K562 (cell line): ENCODE measurements around the gene BCAM. TPM values are rescaled to one million over a fixed set of nuclear protein-coding genes. Genes with fewer than 3 reads are reported as not detected.

Experiments used
- ATAC-seq: fragments of 200-7000 bp; cut with Tn5 transposase; 3 replicates; pipeline ENCODE4 v1.9.1; 2020; ENCODE audit warnings: moderate library complexity
- BruUV-seq: library from RNA; stranded (reverse); fragments of 400-500 nt; replicated peaks from 2 replicates; lab custom pipeline; 2021; lab: Mats Ljungman, UMichigan
- CTCF ChIA-PET: fragments of 300-600 bp; formaldehyde crosslinking; extraction: SDS; loops from one replicate; lab custom pipeline; 2021; ENCODE audit warnings: low intra/inter-chr PET ratio; lab: Yijun Ruan, JAX
- POLR2A ChIA-PET: fragments of 300-600, 350-650 bp; sonication (Branson Sonifier 250); formaldehyde crosslinking; extraction: SDS; loops from one replicate; lab custom pipeline; 2021; ENCODE audit warnings: antibody characterized with exemption, inconsistent platforms; lab: Yijun Ruan, JAX
- DNase-seq, 4 experiments: peaks; one replicate each; pipeline versions ENCODE4 v3.0.0 to v3.0.0-alpha.2; 2011 to 2018; ENCODE audit warnings: low spot score in 3 of 4, mixed read lengths in 3 of 4; ENCODE audit errors: extremely low read depth in 1 of 4
- FAIRE-seq: peaks from 2 replicates; lab custom pipeline; 2011; peaks lifted over from hg19 to GRCh38; lab: Jason Lieb, UNC
- H2AFZ ChIP-seq: 2 replicates; pipeline ENCODE4 v1.6.0; 2011; ENCODE audit warnings: low read depth, low read length, control low read depth, inconsistent platforms
- H3K27ac ChIP-seq: fragments of 200-600 bp; 3 replicates; pipeline ENCODE4 v1.8.0; 2011; ENCODE audit warnings: low read depth, mild to moderate bottlenecking, control low read depth, inconsistent platforms, low read length, moderate library complexity, mixed read lengths; ENCODE audit errors: extremely low read depth
- H3K27me3 ChIP-seq, 2 experiments: fragments of 300-600 bp in 1 of 2; 2 replicates in 1 of 2; 3 replicates in 1 of 2; pipeline versions ENCODE4 v1.6.0 to v1.8.0; 2011; ENCODE audit warnings: inconsistent platforms in 2 of 2, low read length in 2 of 2, mild to moderate bottlenecking in 1 of 2, mixed read lengths in 1 of 2, moderate library complexity in 1 of 2; ENCODE audit not compliant: control insufficient read depth in 2 of 2, insufficient read depth in 2 of 2
- H3K36me3 ChIP-seq: fragments of 300-600 bp; 3 replicates; pipeline ENCODE4 v1.8.0; 2011; ENCODE audit warnings: mild to moderate bottlenecking, low read length, inconsistent platforms; ENCODE audit not compliant: control insufficient read depth, insufficient read depth
- H3K4me1 ChIP-seq, 2 experiments: fragments of 200-600 bp in 1 of 2; replicated peaks in 1 of 2; 2 replicates in 1 of 2; 3 replicates in 1 of 2; pipeline versions ENCODE4 v1.5.1 to v1.8.0; 2011; ENCODE audit warnings: inconsistent platforms in 2 of 2, low read length in 2 of 2, mild to moderate bottlenecking in 1 of 2, mixed read lengths in 1 of 2, moderate library complexity in 1 of 2; ENCODE audit not compliant: control insufficient read depth in 2 of 2, insufficient read depth in 2 of 2
- H3K4me2 ChIP-seq: 2 replicates; pipeline ENCODE4 v1.6.1; 2011; ENCODE audit warnings: low read length, control low read depth, inconsistent platforms, mixed read lengths; ENCODE audit not compliant: insufficient read depth
- H3K4me3 ChIP-seq: fragments of 200-600 bp; sonication (generic), shearing (Covaris generic); 2 replicates; pipeline ENCODE4 v1.5.1; 2016; ENCODE audit warnings: control low read depth, inconsistent platforms
- H3K79me2 ChIP-seq: fragments of 200-600 bp; 3 replicates; pipeline ENCODE4 v1.8.0; 2011; ENCODE audit warnings: low read length, inconsistent platforms; ENCODE audit not compliant: control insufficient read depth, insufficient read depth
- H3K9ac ChIP-seq, 2 experiments: 2 replicates each; pipeline versions ENCODE4 v1.6.0 to v1.6.1; 2011; ENCODE audit warnings: low read depth in 2 of 2, low read length in 2 of 2, control low read depth in 1 of 2, inconsistent platforms in 1 of 2, mild to moderate bottlenecking in 1 of 2, mixed read lengths in 1 of 2; ENCODE audit not compliant: insufficient read depth in 1 of 2
- H3K9me1 ChIP-seq: one replicate; pipeline ENCODE4 v1.6.0; 2011; ENCODE audit warnings: inconsistent platforms, mild to moderate bottlenecking, low read length, moderate library complexity; ENCODE audit not compliant: control insufficient read depth, insufficient read depth
- H3K9me3 ChIP-seq: replicated peaks from 2 replicates; pipeline ENCODE4 v1.5.1; 2011; ENCODE audit warnings: low read depth, low read length, inconsistent platforms; ENCODE audit not compliant: control insufficient read depth, insufficient read depth
- H4K20me1 ChIP-seq: replicated peaks from 2 replicates; pipeline ENCODE4 v1.6.1; 2011; ENCODE audit warnings: low read length, inconsistent platforms, mixed read lengths; ENCODE audit not compliant: control insufficient read depth, insufficient read depth
- BRD9 ChIP-seq: fragments of 450-650 bp; IDR thresholded peaks from 2 replicates; pipeline ENCODE4 v1.6.1; 2018; ENCODE audit warnings: low read depth; ENCODE audit not compliant: partially characterized antibody
- CREM ChIP-seq: IDR thresholded peaks from 2 replicates; pipeline ENCODE4 v1.6.1; 2014; ENCODE audit warnings: antibody characterized with exemption, low read depth
- DIDO1 ChIP-seq: fragments of 450-650 bp; IDR thresholded peaks from 2 replicates; pipeline ENCODE4 v1.6.1; 2016; ENCODE audit warnings: low read depth, missing biosample characterization, missing genetic modification characterization
- PCBP1 ChIP-seq: fragments of 200-400 bp; formaldehyde crosslinking; IDR thresholded peaks from 2 replicates; pipeline ENCODE4 v1.6.1; 2018; ENCODE audit warnings: mild to moderate bottlenecking, low read depth, low read length; ENCODE audit not compliant: poor library complexity, severe bottlenecking
- PHF21A ChIP-seq: fragments of 450-650 bp; IDR thresholded peaks from 2 replicates; pipeline ENCODE4 v1.6.1; 2017; ENCODE audit warnings: low read depth, borderline replicate concordance
- TAF15 ChIP-seq: fragments of 200-400 bp; formaldehyde crosslinking; IDR thresholded peaks from 2 replicates; pipeline ENCODE4 v1.6.1; 2017; ENCODE audit warnings: mild to moderate bottlenecking, low read depth, low read length, moderate library complexity
- ZBTB1 ChIP-seq: sonication (generic); formaldehyde crosslinking; IDR thresholded peaks from 2 replicates; pipeline ENCODE4 v1.8.1; 2023; ENCODE audit warnings: missing genetic modification reagents, low read depth, mild to moderate bottlenecking, borderline replicate concordance
- ZNF133 ChIP-seq: fragments of 250-450 bp; sonication (Bioruptor Pico); IDR thresholded peaks from 2 replicates; pipeline ENCODE4 v1.4.0; 2020; ENCODE audit warnings: mild to moderate bottlenecking
- ZNF174 ChIP-seq: fragments of 250-450 bp; sonication (Bioruptor Pico); IDR thresholded peaks from 2 replicates; pipeline ENCODE4 v1.4.0; 2020; ENCODE audit warnings: mild to moderate bottlenecking
- ZNF41 ChIP-seq: fragments of 250-450 bp; sonication (Bioruptor Pico); conservative IDR thresholded peaks from 2 replicates; pipeline ENCODE4 v1.4.0; 2020; ENCODE audit warnings: mild to moderate bottlenecking
- ZNF449 ChIP-seq: fragments of 250-450 bp; sonication (Bioruptor Pico); IDR thresholded peaks from 2 replicates; pipeline ENCODE4 v1.8.0; 2022; ENCODE audit warnings: moderate library complexity, mild to moderate bottlenecking, inconsistent platforms
- ZNF740 ChIP-seq, 3 experiments: fragments of 200-800 bp in 1 of 3; sonication (Bioruptor generic) in 1 of 3; sonication (generic) in 1 of 3; formaldehyde crosslinking in 1 of 3; IDR thresholded peaks; 2 replicates each; pipeline versions ENCODE4 v1.6.1 to v1.8.0; 2016 to 2022; ENCODE audit warnings: mild to moderate bottlenecking in 2 of 3, missing compliant biosample characterization in 2 of 3, missing genetic modification characterization in 2 of 3, missing genetic modification reagents in 1 of 3
- WGBS: fragments of 100-300 bp; shearing (Covaris generic); methylation state at CpG from one replicate; pipeline ENCODE4 v1.1.6; 2016; ENCODE audit warnings: low coverage, mixed read lengths; ENCODE audit not compliant: insufficient coverage; ENCODE audit errors: missing lambda C conversion rate; 5-methylcytosine and 5-hydroxymethylcytosine counted together
- in situ Hi-C: fragments of 300-500 bp; cut with MboI; formaldehyde crosslinking; loops from 4 replicates; pipeline ENCODE4 v1.15.0; 2018; ENCODE audit warnings: inconsistent platforms, mixed read lengths
- intact Hi-C: fragments of 100-400 bp; cut with micrococcal nuclease; formaldehyde crosslinking; loops from 2 replicates; pipeline ENCODE4 v1.14.2; 2022
- polyA plus RNA-seq, 8 experiments: library from polyadenylated mRNA; depleted of rRNA in 4 of 8; stranded (reverse) in 5 of 8; unstranded in 3 of 8; fragments of >200 nt; fragmentation: Nextera tagmentation in 2 of 8; fragmentation: Illumina TruSeq in 1 of 8; extraction: Ambion mirVana in 2 of 8; extraction: Trizol in 1 of 8; gene quantifications; 2 replicates each; pipeline versions ENCODE4 v1.2.1 to v1.2.3, GENCODE V29; 2011 to 2014; ENCODE audit warnings: inconsistent platforms in 1 of 8, missing spikeins in 1 of 8
- total RNA-seq, 7 experiments: library from RNA; depleted of rRNA in 6 of 7; stranded (reverse); fragments of >200 nt in 6 of 7; fragmentation: Illumina TruSeq in 2 of 7; extraction: Trizol in 2 of 7; gene quantifications; 2 replicates each; pipeline versions ENCODE4 v1.2.1 to v1.2.3, GENCODE V29; 2011 to 2021; ENCODE audit warnings: low replicate concordance in 1 of 7

Gene BCAM
- total and polyA plus RNA-seq, 9 of the 15 experiments (the other 6 are each of a cell fraction or from before 2014, with no cell fraction given) = 0.07 to 1.3 (median 0.33) TPM; not detected in 2

- in situ Hi-C loops = no loop called here
- Histone ChIP-seq H3K4me3 (no peak overlapping the region), H3K79me2 (no peaks in the 10 kb centered on the region), H3K9ac (no peak overlapping the region), H3K4me2 (no peak overlapping the region), H3K9me3 (no peaks in the 10 kb centered on the region), H3K36me3 (no peaks in the 10 kb centered on the region), H3K27ac (no peak overlapping the region), H3K9me1 (no peaks in the 10 kb centered on the region), H3K4me1 (peaks cover 3 to 10% of the 10 kb centered on the region in 2 experiments; a peak in 2 of 5 replicates), H3K27me3 (no peaks in the 10 kb centered on the region), H2AFZ (no peak overlapping the region)
- FAIRE-seq (no peak), DNase-seq (no peak)
- ChIA-PET POLR2A (interaction anchor here (0.6 to 0.8 kb wide), 3 partner anchors 9 to 71 kb away, joined by 3 to 4 read pairs (median 3); no protein-coding TSS in a partner anchor), CTCF (no interaction called here)
- 57% methylated on average over 13 of the region's 13 CpGs for WGBS
- no TSS peak for BruUV-seq
- intact Hi-C loops = no loop called here
- TF ChIP-seq TAF15 = no peak
- peak; percentile 35; the same call in 1 of the 2 replicates for TF ChIP-seq CREM
- TF ChIP-seq, all 486 proteins: peak for 1
- no peaks in the 10 kb centered on the region for H4K20me1 ChIP-seq
- no peak for ATAC-seq
Measured at GRCh38 chr19:44795398-44795987, 13.4 kb upstream of the BCAM start.

- Histone ChIP-seq H2AFZ (0 out of 2 replicates have a peak overlapping the region, but pooled peaks have one; percentile 24), H3K27me3 (no peaks in the 10 kb centered on the region), H3K4me2 (no peak overlapping the region), H3K36me3 (no peaks in the 10 kb centered on the region), H3K9me1 (no peaks in the 10 kb centered on the region), H3K4me1 (peaks cover 3 to 11% of the 10 kb centered on the region in 2 experiments; a peak in 2 of 5 replicates), H4K20me1 (no peaks in the 10 kb centered on the region), H3K9me3 (no peaks in the 10 kb centered on the region), H3K27ac (no peak overlapping the region), H3K79me2 (no peaks in the 10 kb centered on the region), H3K4me3 (no peak overlapping the region), H3K9ac (peak overlapping the region in 1 of 2 experiments; percentile 52; a peak in 1 of 4 replicates)
- ChIA-PET POLR2A (no interaction called here), CTCF (no interaction called here)
- BruUV-seq = no TSS peak
- in situ Hi-C loops (no loop called here), intact Hi-C loops (no loop called here)
- ATAC-seq (no peak), DNase-seq (no peak), FAIRE-seq (no peak)
- 48% methylated on average over 4 of the region's 12 CpGs for WGBS
- TF ChIP-seq ZNF449 (CRISPR knock-in tag) (no peak), PHF21A (no peak), ZBTB1 (CRISPR knock-in tag) (no peak), ZNF174 (CRISPR knock-in tag) (no peak), BRD9 (no peak), ZNF740 (CRISPR knock-in tag; IDR thresholded peaks at IDR 0.05) (no peak), ZNF740 (tag; IDR thresholded peaks at IDR 0.05) (no peak), PCBP1 (no peak), DIDO1 (no peak), ZNF133 (CRISPR knock-in tag) (no peak), ZNF41 (no peak)
Measured at GRCh38 chr19:44796701-44797115, 12.2 kb upstream of the BCAM start.
